Measurements from ENCODE around the gene GMPPB. TPM values are rescaled to one million over a fixed set of nuclear protein-coding genes. Genes with fewer than 3 reads are reported as not detected.
"Not testable (repeated sequence)": the region's sequence is repeated elsewhere in the genome, so short reads cannot be mapped to it uniquely, and the experiment has no call there.

GMPPB gene
- total and polyA plus RNA-seq, 8 donors = 14.4 to 81.7 (median 34.9) TPM

GRCh38 chr3:49751501-49751900 lies 27.8 kb upstream of the GMPPB start:
- 57 to 76% (median 66%) methylated on average over 4 of the region's 4 CpGs for WGBS, 5 donors

GRCh38 chr3:49750056-49750455 lies 26.3 kb upstream of the GMPPB start:
- Histone ChIP-seq H3K4me1 (peaks cover 7 to 50% (median 30%) of the 10 kb centered on the region in 4 donors), H3K9me3 (no peaks in the 10 kb centered on the region), H3K36me3 (peaks cover 7 to 44% (median 35%) of the 10 kb centered on the region in 4 donors), H3K27ac (no peak overlapping the region), H3K27me3 (no peaks in the 10 kb centered on the region), H3K4me3 (no peak overlapping the region)
- TF ChIP-seq POLR2AphosphoS5 (IDR thresholded peaks at IDR 0.05) (no peak), POLR2A (IDR thresholded peaks at IDR 0.05) (no peak), EP300 (IDR thresholded peaks at IDR 0.05) (no peak), CTCF (IDR thresholded peaks at IDR 0.05) (no peak)
- DNase-seq = no peak
- intact Hi-C loops (cut with DNase I; ENCODE audit: low total_unique reads) = no loop called here
- WGBS, 5 donors = 86 to 96% (median 94%) methylated on average over 4 of the region's 4 CpGs

More at GRCh38 chr3:49751501-49751900, 27.8 kb upstream of the GMPPB start:
- H3K27me3 ChIP-seq = no peaks in the 10 kb centered on the region
- no peak for DNase-seq
- TF ChIP-seq POLR2A (IDR thresholded peaks at IDR 0.05) = no peak
- TF ChIP-seq EP300 (IDR thresholded peaks at IDR 0.05) = no peak
- TF ChIP-seq POLR2AphosphoS5 (IDR thresholded peaks at IDR 0.05) = no peak
- no peak for TF ChIP-seq CTCF (IDR thresholded peaks at IDR 0.05)
- peaks cover 7 to 51% (median 28%) of the 10 kb centered on the region in 4 donors for H3K4me1 ChIP-seq
- H3K27ac ChIP-seq = no peak overlapping the region
- no peak overlapping the region for H3K4me3 ChIP-seq
- intact Hi-C loops (cut with DNase I; ENCODE audit: low total_unique reads) = no loop called here
- H3K36me3 ChIP-seq = peaks cover 7 to 34% (median 30%) of the 10 kb centered on the region in 4 donors
- no peaks in the 10 kb centered on the region for H3K9me3 ChIP-seq

GRCh38 chr3:49748874-49749273 lies 25.1 kb upstream of the GMPPB start:
- H3K4me3 ChIP-seq; H3K27me3 ChIP-seq; H3K9me3 ChIP-seq; DNase-seq; intact Hi-C loops (cut with DNase I; ENCODE audit: low total_unique reads); H3K27ac ChIP-seq: not testable (repeated sequence)
- WGBS, 5 donors = 86 to 95% (median 91%) methylated on average over 5 of the region's 5 CpGs
- peaks cover 7 to 53% (median 44%) of the 10 kb centered on the region in 4 donors for H3K36me3 ChIP-seq
- H3K4me1 ChIP-seq = peaks cover 3 to 42% (median 25%) of the 10 kb centered on the region in 4 donors

GRCh38 chr3:49747792-49748480 lies 24.2 kb upstream of the GMPPB start:
- Histone ChIP-seq H3K4me3 (no peak overlapping the region), H3K4me1 (peaks cover 0 to 34% (median 21%) of the 10 kb centered on the region in 4 donors), H3K27me3 (no peaks in the 10 kb centered on the region), H3K9me3 (no peaks in the 10 kb centered on the region), H3K36me3 (peaks cover 7 to 60% (median 52%) of the 10 kb centered on the region in 4 donors), H3K27ac (no peak overlapping the region)
- no peak for TF ChIP-seq POLR2A (IDR thresholded peaks at IDR 0.05)
- intact Hi-C loops (cut with DNase I; ENCODE audit: low total_unique reads) = no loop called here
- WGBS, 5 donors = 88 to 94% (median 91%) methylated on average over 12 to 13 of the region's 13 CpGs
- DNase-seq = no peak

- 67 to 86% (median 76%) methylated on average over 2 of the region's 2 CpGs for WGBS, 5 donors
- H3K27ac ChIP-seq = no peak overlapping the region
Measured at GRCh38 chr3:49745986-49746385, 22.2 kb upstream of the GMPPB start.

More at GRCh38 chr3:49745986-49746385, 22.2 kb upstream of the GMPPB start:
- no peaks in the 10 kb centered on the region for H3K27me3 ChIP-seq
- H3K9me3 ChIP-seq = no peaks in the 10 kb centered on the region
- peaks cover 0 to 33% (median 13%) of the 10 kb centered on the region in 4 donors for H3K4me1 ChIP-seq
- intact Hi-C loops (cut with DNase I; ENCODE audit: low total_unique reads) = no loop called here
- no peak for TF ChIP-seq CTCF (IDR thresholded peaks at IDR 0.05)
- no peak for TF ChIP-seq POLR2AphosphoS5 (IDR thresholded peaks at IDR 0.05)
- no peak for TF ChIP-seq POLR2A (IDR thresholded peaks at IDR 0.05)
- TF ChIP-seq EP300 (IDR thresholded peaks at IDR 0.05) = no peak
- no peak for DNase-seq
- peaks cover 7 to 77% (median 70%) of the 10 kb centered on the region in 4 donors for H3K36me3 ChIP-seq
- no peak overlapping the region for H3K4me3 ChIP-seq

Measured in stomach (tissue), 9 donors.